ENCODE data around the gene OPRM1.
"Not testable (repeated sequence)": the region's sequence is repeated elsewhere in the genome, so short reads cannot be mapped to it uniquely, and the experiment has no call there.

OPRM1 gene

DNA sequence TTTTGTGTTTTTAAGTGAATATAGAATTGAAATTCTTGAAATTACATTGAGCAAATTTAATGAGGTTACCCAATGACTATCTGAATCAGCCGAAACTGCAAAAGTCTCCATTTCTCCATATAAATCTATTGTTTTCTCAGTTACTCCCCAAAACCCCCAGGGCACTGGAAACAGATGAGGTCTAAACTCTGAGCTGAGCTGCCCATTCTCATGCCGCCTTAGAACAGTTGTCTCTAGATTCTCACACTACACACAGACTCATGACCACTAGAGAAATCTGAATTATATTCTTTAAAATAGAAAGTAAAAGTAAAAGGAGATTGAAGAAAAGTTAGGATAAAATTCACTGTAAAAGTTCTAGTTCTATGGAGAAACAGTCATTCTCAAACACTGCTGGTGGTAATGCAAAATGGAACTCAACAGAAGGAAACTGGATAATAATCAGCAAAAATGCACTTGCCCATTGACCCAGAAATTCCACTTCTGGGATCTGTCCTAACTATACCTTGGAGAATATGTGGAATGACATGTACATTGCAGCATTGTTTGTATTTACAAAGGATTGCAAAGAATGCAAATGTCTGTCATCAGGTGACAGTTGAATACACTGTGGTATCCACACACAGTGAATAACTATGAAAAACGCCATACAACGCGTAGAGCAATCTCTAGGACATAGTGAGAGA lies 192.0 kb downstream of the OPRM1 start:
- Histone ChIP-seq H3K9ac (ENCODE audit: low read length in 5 of 5) (no peak overlapping the region), H3K36me3 (ENCODE audit: control insufficient read depth in 5 of 5, insufficient read depth in 5 of 5, low read length in 5 of 5) (no peaks in the 10 kb centered on the region), H3K9me3 (ENCODE audit: control insufficient read depth in 5 of 5, low read length in 5 of 5) (no peaks in the 10 kb centered on the region), H3K4me3 (ENCODE audit: low read depth in 1 of 5, low read length in 5 of 5) (no peak overlapping the region), H3K4me1 (ENCODE audit: control insufficient read depth in 5 of 5, insufficient read depth in 5 of 5, low read length in 5 of 5) (peaks cover 0 to 4% (median 0%) of the 10 kb centered on the region in 5 donors), H3K27ac (ENCODE audit: low read depth, low read length) (no peak overlapping the region), H3K27me3 (ENCODE audit: control insufficient read depth in 5 of 5, insufficient read depth in 4 of 5, low read length in 5 of 5) (no peaks in the 10 kb centered on the region)

DNA sequence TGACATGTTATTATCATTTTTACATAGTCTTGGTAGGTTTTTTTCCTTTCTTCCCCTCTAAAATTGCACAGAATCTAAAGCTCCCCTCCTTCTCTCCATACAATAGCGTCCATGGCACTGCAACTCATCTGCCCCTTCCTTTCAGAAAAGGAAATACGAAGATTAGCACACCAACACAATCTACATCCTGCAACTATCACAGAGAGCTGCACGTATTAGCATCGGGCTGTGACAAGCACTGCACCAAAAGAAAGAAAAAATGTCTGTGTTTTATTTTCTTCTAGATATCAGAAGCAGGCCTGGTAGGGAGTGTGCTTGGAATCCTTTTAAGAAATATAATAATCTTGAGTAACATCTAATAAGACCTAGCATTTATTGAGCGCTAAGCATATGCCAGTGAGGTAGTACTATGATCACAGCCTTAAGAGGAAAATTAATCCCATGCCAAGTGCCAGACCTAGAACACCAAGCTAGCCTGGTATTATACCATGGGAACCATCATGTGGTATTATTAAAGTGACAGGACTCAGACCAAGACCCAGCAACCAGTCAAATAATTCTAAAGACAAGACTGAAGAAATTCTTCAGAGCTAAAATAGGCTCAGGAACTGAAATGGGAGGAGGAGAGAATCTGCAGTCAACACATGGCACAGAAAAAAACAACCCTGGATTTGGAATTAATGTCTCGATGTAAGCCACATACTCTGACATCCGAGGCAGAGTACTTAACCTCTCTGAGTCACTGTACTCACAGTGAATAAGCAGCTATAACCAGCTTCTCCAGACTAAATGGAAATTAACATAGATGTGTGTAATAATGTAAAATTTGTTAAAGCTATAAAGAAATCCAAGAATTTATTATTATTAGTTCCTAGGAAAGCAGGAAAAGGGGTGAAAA lies 193.2 kb downstream of the OPRM1 start:
- Histone ChIP-seq H3K4me3 (ENCODE audit: low read depth in 1 of 5, low read length in 5 of 5) (no peak overlapping the region), H3K27ac (ENCODE audit: low read depth, low read length) (no peak overlapping the region), H3K9ac (ENCODE audit: low read length in 5 of 5) (no peak overlapping the region)

DNA sequence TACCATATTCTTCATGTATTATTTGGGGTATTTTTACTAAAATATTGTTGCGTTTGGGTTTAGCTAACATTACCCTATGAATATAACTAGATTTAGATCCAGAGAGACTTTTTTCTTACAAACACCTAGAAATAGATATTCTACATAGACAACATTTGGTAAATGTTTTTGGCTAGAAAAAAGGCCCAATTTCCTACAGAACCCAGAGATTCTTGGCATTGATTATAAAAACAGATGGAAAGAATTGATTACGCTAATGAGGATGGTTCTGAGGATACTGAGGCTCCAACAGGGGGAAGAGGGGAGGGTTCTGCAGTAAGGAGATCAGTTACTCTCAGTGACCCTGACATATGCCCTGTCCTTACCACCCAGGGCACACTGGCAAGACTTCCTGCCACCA lies 194.3 kb downstream of the OPRM1 start:
- Histone ChIP-seq H3K4me3 (ENCODE audit: low read depth in 1 of 5, low read length in 5 of 5) (no peak overlapping the region), H3K27ac (ENCODE audit: low read depth, low read length) (no peak overlapping the region), H3K9me3 (ENCODE audit: control insufficient read depth in 5 of 5, low read length in 5 of 5) (no peaks in the 10 kb centered on the region)

More for the DNA sequence above, 193.2 kb downstream of the OPRM1 start:
- Histone ChIP-seq H3K27me3 (ENCODE audit: control insufficient read depth in 5 of 5, insufficient read depth in 4 of 5, low read length in 5 of 5) (no peaks in the 10 kb centered on the region), H3K36me3 (ENCODE audit: control insufficient read depth in 5 of 5, insufficient read depth in 5 of 5, low read length in 5 of 5) (no peaks in the 10 kb centered on the region), H3K4me1 (ENCODE audit: control insufficient read depth in 5 of 5, insufficient read depth in 5 of 5, low read length in 5 of 5) (peaks cover 0 to 4% (median 0%) of the 10 kb centered on the region in 5 donors), H3K9me3 (ENCODE audit: control insufficient read depth in 5 of 5, low read length in 5 of 5) (no peaks in the 10 kb centered on the region)

DNA sequence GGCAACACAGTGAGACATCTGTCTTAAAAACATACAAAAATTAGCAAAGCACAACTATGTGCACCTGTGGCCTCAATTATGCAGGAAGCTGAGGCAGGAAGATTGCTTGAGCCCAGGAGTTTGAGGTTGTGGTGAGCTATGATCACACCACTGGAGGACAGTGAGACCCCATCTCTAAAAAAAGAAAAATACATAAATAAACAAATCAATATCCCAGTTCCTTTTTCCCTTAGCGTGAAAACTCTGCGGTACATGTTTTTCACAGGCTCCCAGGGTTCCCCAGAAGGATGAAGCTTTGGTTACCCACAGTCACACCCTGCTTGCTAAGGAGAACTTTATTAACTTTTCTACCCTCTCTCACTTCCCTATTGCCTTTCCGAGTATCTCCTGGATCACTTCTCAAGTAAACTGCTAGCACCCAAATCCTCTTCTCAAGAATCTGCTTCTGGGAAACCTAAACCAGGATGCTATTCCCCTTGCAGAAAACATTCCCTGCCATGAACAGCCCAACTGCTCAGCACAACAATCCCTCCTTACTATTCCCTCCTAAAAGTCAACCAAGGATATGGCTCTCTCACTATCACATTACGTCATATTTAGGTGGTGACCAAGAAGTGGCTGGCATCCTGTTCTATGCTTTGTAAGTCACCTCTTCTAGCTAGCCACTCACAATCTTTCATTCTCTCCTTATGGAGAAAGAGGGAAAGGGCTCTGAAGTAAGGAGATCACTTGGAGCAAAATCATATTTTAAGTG lies 195.2 kb downstream of the OPRM1 start:
- H3K4me3 ChIP-seq (ENCODE audit: low read depth in 1 of 5, low read length in 5 of 5): no peak overlapping the region
- no peaks in the 10 kb centered on the region for H3K9me3 ChIP-seq (ENCODE audit: control insufficient read depth in 5 of 5, low read length in 5 of 5)
- no peak overlapping the region for H3K9ac ChIP-seq (ENCODE audit: low read length in 5 of 5)
- H3K27me3 ChIP-seq (ENCODE audit: control insufficient read depth in 5 of 5, insufficient read depth in 4 of 5, low read length in 5 of 5): no peaks in the 10 kb centered on the region
- no peak overlapping the region for H3K27ac ChIP-seq (ENCODE audit: low read depth, low read length)
- peaks cover 0 to 4% (median 0%) of the 10 kb centered on the region in 5 donors for H3K4me1 ChIP-seq (ENCODE audit: control insufficient read depth in 5 of 5, insufficient read depth in 5 of 5, low read length in 5 of 5)
- no peaks in the 10 kb centered on the region for H3K36me3 ChIP-seq (ENCODE audit: control insufficient read depth in 5 of 5, insufficient read depth in 5 of 5, low read length in 5 of 5)

More for the DNA sequence above, 194.3 kb downstream of the OPRM1 start:
- H3K27me3 ChIP-seq (ENCODE audit: control insufficient read depth in 5 of 5, insufficient read depth in 4 of 5, low read length in 5 of 5): no peaks in the 10 kb centered on the region
- H3K36me3 ChIP-seq (ENCODE audit: control insufficient read depth in 5 of 5, insufficient read depth in 5 of 5, low read length in 5 of 5): no peaks in the 10 kb centered on the region
- H3K4me1 ChIP-seq (ENCODE audit: control insufficient read depth in 5 of 5, insufficient read depth in 5 of 5, low read length in 5 of 5): peaks cover 0 to 4% (median 0%) of the 10 kb centered on the region in 5 donors
- no peak overlapping the region for H3K9ac ChIP-seq (ENCODE audit: low read length in 5 of 5)

GRCh38 chr6:154236646-154237301 lies 197.7 kb downstream of the OPRM1 start:
- no peaks in the 10 kb centered on the region for H3K9me3 ChIP-seq (ENCODE audit: control insufficient read depth in 5 of 5, low read length in 5 of 5)
- no peak overlapping the region for H3K9ac ChIP-seq (ENCODE audit: low read length in 5 of 5)
- peaks cover 0 to 4% (median 0%) of the 10 kb centered on the region in 5 donors for H3K4me1 ChIP-seq (ENCODE audit: control insufficient read depth in 5 of 5, insufficient read depth in 5 of 5, low read length in 5 of 5)
- no peaks in the 10 kb centered on the region for H3K36me3 ChIP-seq (ENCODE audit: control insufficient read depth in 5 of 5, insufficient read depth in 5 of 5, low read length in 5 of 5)
- H3K4me3 ChIP-seq (ENCODE audit: low read depth in 1 of 5, low read length in 5 of 5): no peak overlapping the region
- H3K27me3 ChIP-seq (ENCODE audit: control insufficient read depth in 5 of 5, insufficient read depth in 4 of 5, low read length in 5 of 5): no peaks in the 10 kb centered on the region
- H3K27ac ChIP-seq (ENCODE audit: low read depth, low read length): no peak overlapping the region

GRCh38 chr6:154238831-154239230 lies 199.8 kb downstream of the OPRM1 start:
- peaks cover 0 to under 1% (median 0%) of the 10 kb centered on the region in 5 donors for H3K4me1 ChIP-seq (ENCODE audit: control insufficient read depth in 5 of 5, insufficient read depth in 5 of 5, low read length in 5 of 5)
- no peak overlapping the region for H3K9ac ChIP-seq (ENCODE audit: low read length in 5 of 5)
- no peaks in the 10 kb centered on the region for H3K36me3 ChIP-seq (ENCODE audit: control insufficient read depth in 5 of 5, insufficient read depth in 5 of 5, low read length in 5 of 5)
- H3K27ac ChIP-seq (ENCODE audit: low read depth, low read length): no peak overlapping the region
- H3K9me3 ChIP-seq (ENCODE audit: control insufficient read depth in 5 of 5, low read length in 5 of 5): no peaks in the 10 kb centered on the region
- H3K4me3 ChIP-seq (ENCODE audit: low read depth in 1 of 5, low read length in 5 of 5): no peak overlapping the region
- H3K27me3 ChIP-seq (ENCODE audit: control insufficient read depth in 5 of 5, insufficient read depth in 4 of 5, low read length in 5 of 5): no peaks in the 10 kb centered on the region

DNA sequence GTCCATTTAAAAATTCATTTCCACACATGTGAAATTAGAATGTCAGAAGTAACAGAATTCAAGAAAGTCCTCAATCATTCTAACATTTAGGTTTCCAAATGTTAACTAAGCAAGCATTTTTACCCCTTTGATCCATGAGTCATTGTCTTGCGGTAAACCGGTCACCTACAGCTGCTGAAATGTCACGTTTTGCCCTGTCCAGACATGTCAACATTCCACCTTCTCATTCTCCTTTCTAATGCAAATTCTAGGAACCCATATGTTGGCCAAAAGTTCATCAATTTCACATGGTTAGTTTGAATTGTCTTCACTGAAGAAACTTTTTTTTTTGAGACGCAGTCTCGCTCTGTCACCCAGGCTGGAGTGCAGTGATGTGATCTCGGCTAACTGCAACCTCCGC lies 200.4 kb downstream of the OPRM1 start:
- no peaks in the 10 kb centered on the region for H3K27me3 ChIP-seq (ENCODE audit: control insufficient read depth in 5 of 5, insufficient read depth in 4 of 5, low read length in 5 of 5)
- no peak overlapping the region for H3K4me3 ChIP-seq (ENCODE audit: low read depth in 1 of 5, low read length in 5 of 5)

DNA sequence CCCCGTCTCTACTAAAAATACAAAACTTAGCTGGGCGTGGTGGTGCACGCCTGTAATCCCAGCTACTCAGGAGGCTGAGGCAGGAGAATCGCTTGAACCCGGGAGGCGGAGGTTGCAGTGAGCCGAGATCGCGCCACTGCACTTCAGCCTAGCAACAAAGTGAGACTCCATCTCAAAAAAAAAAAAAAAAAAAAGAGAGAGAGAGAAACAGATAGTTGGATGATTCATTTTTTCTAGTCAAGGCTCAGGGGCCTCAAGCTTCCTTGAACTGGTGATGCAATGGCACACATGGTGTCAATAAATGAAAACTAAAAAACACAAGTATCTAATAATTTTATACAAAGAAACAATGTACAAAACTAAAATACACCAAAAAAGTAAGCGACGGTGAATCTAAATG lies 202.0 kb downstream of the OPRM1 start:
- H3K27ac ChIP-seq (ENCODE audit: low read depth, low read length); H3K36me3 ChIP-seq (ENCODE audit: control insufficient read depth in 5 of 5, insufficient read depth in 5 of 5, low read length in 5 of 5); H3K9ac ChIP-seq (ENCODE audit: low read length in 5 of 5); H3K4me1 ChIP-seq (ENCODE audit: control insufficient read depth in 5 of 5, insufficient read depth in 5 of 5, low read length in 5 of 5); H3K9me3 ChIP-seq (ENCODE audit: control insufficient read depth in 5 of 5, low read length in 5 of 5); H3K27me3 ChIP-seq (ENCODE audit: control insufficient read depth in 5 of 5, insufficient read depth in 4 of 5, low read length in 5 of 5); H3K4me3 ChIP-seq (ENCODE audit: low read depth in 1 of 5, low read length in 5 of 5): not testable (repeated sequence)

More for the DNA sequence above, 200.4 kb downstream of the OPRM1 start:
- no peaks in the 10 kb centered on the region for H3K36me3 ChIP-seq (ENCODE audit: control insufficient read depth in 5 of 5, insufficient read depth in 5 of 5, low read length in 5 of 5)
- H3K27ac ChIP-seq (ENCODE audit: low read depth, low read length): no peak overlapping the region
- no peaks in the 10 kb centered on the region for H3K9me3 ChIP-seq (ENCODE audit: control insufficient read depth in 5 of 5, low read length in 5 of 5)
- H3K4me1 ChIP-seq (ENCODE audit: control insufficient read depth in 5 of 5, insufficient read depth in 5 of 5, low read length in 5 of 5): peaks cover 0 to 1% (median 0%) of the 10 kb centered on the region in 5 donors
- no peak overlapping the region for H3K9ac ChIP-seq (ENCODE audit: low read length in 5 of 5)

- H3K9me3 ChIP-seq (ENCODE audit: control insufficient read depth in 5 of 5, low read length in 5 of 5): no peaks in the 10 kb centered on the region
- peaks cover 0 to 3% (median 0%) of the 10 kb centered on the region in 5 donors for H3K4me1 ChIP-seq (ENCODE audit: control insufficient read depth in 5 of 5, insufficient read depth in 5 of 5, low read length in 5 of 5)
- no peaks in the 10 kb centered on the region for H3K36me3 ChIP-seq (ENCODE audit: control insufficient read depth in 5 of 5, insufficient read depth in 5 of 5, low read length in 5 of 5)
- H3K4me3 ChIP-seq (ENCODE audit: low read depth in 1 of 5, low read length in 5 of 5): no peak overlapping the region
- H3K27ac ChIP-seq (ENCODE audit: low read depth, low read length): no peak overlapping the region
- H3K9ac ChIP-seq (ENCODE audit: low read length in 5 of 5): no peak overlapping the region
- H3K27me3 ChIP-seq (ENCODE audit: control insufficient read depth in 5 of 5, insufficient read depth in 4 of 5, low read length in 5 of 5): no peaks in the 10 kb centered on the region
Observed at GRCh38 chr6:154241581-154241980, 202.5 kb downstream of the OPRM1 start.
